GM12878 (cell line): ENCODE measurements around the gene EXOC3L4. TPM values are rescaled to one million over a fixed set of nuclear protein-coding genes. Genes with fewer than 3 reads are reported as not detected.

Experiments used
- ATAC-seq: fragments of 200-7000 bp; cut with Tn5 transposase; 3 replicates; pipeline ENCODE4 v1.9.1; 2020; ENCODE audit warnings: mild to moderate bottlenecking, moderate library complexity
- BruUV-seq: library from RNA; stranded (reverse); fragments of 400-500 nt; replicated peaks from 2 replicates; lab custom pipeline; 2021; lab: Mats Ljungman, UMichigan
- CTCF ChIA-PET: fragments of 300-600 bp; sonication (Branson Sonifier 250); formaldehyde crosslinking; extraction: SDS; loops from one replicate; lab custom pipeline; 2021; ENCODE audit warnings: inconsistent platforms; lab: Yijun Ruan, JAX
- POLR2A ChIA-PET: fragments of 350-600 bp; formaldehyde crosslinking; extraction: SDS; loops from one replicate; lab custom pipeline; 2021; ENCODE audit warnings: inconsistent platforms; lab: Charles Lee
- RAD21 ChIA-PET: fragments of 300-600 bp; sonication (Branson Sonifier 250); formaldehyde crosslinking; loops from one replicate; lab custom pipeline; 2023; ENCODE audit warnings: antibody characterized with exemption; ENCODE audit not compliant: unreplicated experiment; lab: Charles Lee
- SMC1A ChIA-PET: fragments of 300-600 bp; sonication (Branson Sonifier 250); formaldehyde crosslinking; loops from one replicate; lab custom pipeline; 2023; ENCODE audit not compliant: unreplicated experiment, uncharacterized antibody; lab: Charles Lee
- DNase-seq: peaks from one replicate; pipeline ENCODE4 v3.0.0-alpha.2; 2011; ENCODE audit warnings: low read depth, low spot score
- FAIRE-seq: peaks from 3 replicates; lab custom pipeline; 2011; peaks lifted over from hg19 to GRCh38; lab: Jason Lieb, UNC
- H2AFZ ChIP-seq: 2 replicates; pipeline ENCODE4 v1.6.0; 2011; ENCODE audit warnings: low read depth, low read length, control low read depth; ENCODE audit not compliant: control insufficient read depth
- H3K27ac ChIP-seq: 2 replicates; pipeline ENCODE4 v1.5.1; 2011; ENCODE audit warnings: control low read depth; ENCODE audit not compliant: control insufficient read depth, insufficient read depth
- H3K27me3 ChIP-seq, 2 experiments: replicated peaks in 1 of 2; 2 replicates each; pipeline versions ENCODE4 v1.6.0 to v1.6.1; 2011; ENCODE audit warnings: low read length in 1 of 2; ENCODE audit not compliant: control insufficient read depth in 2 of 2, insufficient read depth in 2 of 2
- H3K36me3 ChIP-seq, 2 experiments: 2 replicates each; pipeline ENCODE4 v1.5.1; 2011; ENCODE audit warnings: low read length in 1 of 2; ENCODE audit not compliant: control insufficient read depth in 2 of 2, insufficient read depth in 2 of 2
- H3K4me1 ChIP-seq: 2 replicates; pipeline ENCODE4 v1.6.1; 2011; ENCODE audit warnings: mild to moderate bottlenecking, low read length, moderate library complexity, mixed read lengths; ENCODE audit not compliant: control insufficient read depth, insufficient read depth
- H3K4me2 ChIP-seq: 2 replicates; pipeline ENCODE4 v1.6.0; 2011; ENCODE audit warnings: control low read depth; ENCODE audit not compliant: control insufficient read depth, insufficient read depth
- H3K4me3 ChIP-seq: fragments of 200-600 bp; sonication (generic); 2 replicates; pipeline ENCODE4 v1.5.1; 2016
- H3K79me2 ChIP-seq: 2 replicates; pipeline ENCODE4 v1.6.0; 2011; ENCODE audit warnings: low read length; ENCODE audit not compliant: control insufficient read depth, insufficient read depth
- H3K9ac ChIP-seq: 2 replicates; pipeline ENCODE4 v1.8.0; 2011; ENCODE audit warnings: low read length, control low read depth, mixed read lengths; ENCODE audit not compliant: control insufficient read depth, insufficient read depth
- H3K9me3 ChIP-seq: replicated peaks from 3 replicates; pipeline ENCODE4 v1.5.1; 2011; ENCODE audit warnings: mild to moderate bottlenecking, low read length; ENCODE audit not compliant: control insufficient read depth, insufficient read depth
- H4K20me1 ChIP-seq: 2 replicates; pipeline ENCODE4 v1.6.0; 2011; ENCODE audit not compliant: control insufficient read depth, insufficient read depth
- ATF7 ChIP-seq: fragments of 450-650 bp; IDR thresholded peaks from 2 replicates; pipeline ENCODE4 v1.6.1; 2016; ENCODE audit warnings: low read depth, mild to moderate bottlenecking
- BMI1 ChIP-seq: fragments of 450-650 bp; IDR thresholded peaks from 2 replicates; pipeline ENCODE4 v1.6.1; 2016; ENCODE audit warnings: mild to moderate bottlenecking, moderate library complexity, borderline replicate concordance
- HCFC1 ChIP-seq: fragments of 150-350 bp; IDR thresholded peaks from 2 replicates; pipeline ENCODE4 v1.6.1; 2014; ENCODE audit warnings: low read length
- KDM1A ChIP-seq: fragments of 200-600 bp; sonication (generic); IDR thresholded peaks from 2 replicates; pipeline ENCODE4 v1.6.1; 2016; ENCODE audit warnings: borderline replicate concordance
- MTA2 ChIP-seq: fragments of 450-650 bp; IDR thresholded peaks from 2 replicates; pipeline ENCODE4 v1.6.1; 2016; ENCODE audit warnings: low read depth, mild to moderate bottlenecking, moderate library complexity
- POLR2AphosphoS5 ChIP-seq: IDR thresholded peaks from 2 replicates; pipeline ENCODE4 v1.6.1; 2011; ENCODE audit warnings: mild to moderate bottlenecking, low read length, inconsistent platforms
- SIN3A ChIP-seq: IDR thresholded peaks from 2 replicates; pipeline ENCODE4 v1.6.1; 2012; ENCODE audit warnings: low read depth, low read length, improper control_type of control experiment
- SMARCA5 ChIP-seq: fragments of 450-650 bp; IDR thresholded peaks from 2 replicates; pipeline ENCODE4 v1.6.1; 2017; ENCODE audit warnings: mild to moderate bottlenecking
- SP1 ChIP-seq: IDR thresholded peaks from one replicate; pipeline ENCODE4 v1.6.1; 2011; ENCODE audit warnings: low read depth, low read length
- SPI1 ChIP-seq: IDR thresholded peaks from 2 replicates; pipeline ENCODE4 v1.6.1; 2011; ENCODE audit warnings: low read depth, mild to moderate bottlenecking, low read length, moderate library complexity, borderline replicate concordance; ENCODE audit not compliant: insufficient read depth
- ZNF622 ChIP-seq: fragments of 450-650 bp; IDR thresholded peaks from 2 replicates; pipeline ENCODE4 v1.6.1; 2017; ENCODE audit warnings: mild to moderate bottlenecking, inconsistent platforms
- ZZZ3 ChIP-seq: IDR thresholded peaks from 2 replicates; pipeline ENCODE4 v1.6.1; 2011; ENCODE audit warnings: low read depth; ENCODE audit not compliant: control insufficient read depth, insufficient read length
- WGBS: methylation state at CpG from one replicate; pipeline ENCODE4 v1.1.6; 2016; ENCODE audit warnings: low lambda C conversion rate; ENCODE audit not compliant: insufficient replicate concordance, insufficient coverage; ENCODE audit errors: missing lambda C conversion rate; 5-methylcytosine and 5-hydroxymethylcytosine counted together
- in situ Hi-C: fragments of 300-500 bp; cut with MboI; formaldehyde crosslinking; loops from 9 replicates; pipeline ENCODE4 v1.14.3; 2018; ENCODE audit warnings: mixed read lengths
- intact Hi-C: fragments of 100-400 bp; cut with micrococcal nuclease; formaldehyde crosslinking; loops from one replicate; pipeline ENCODE4 v1.14.2; 2022; ENCODE audit not compliant: unreplicated experiment
- polyA plus RNA-seq, 11 experiments: library from polyadenylated mRNA; depleted of rRNA in 4 of 11; unstranded in 6 of 11; stranded (reverse) in 5 of 11; fragments of >200 nt; fragmentation: Nextera tagmentation in 4 of 11; fragmentation: Illumina TruSeq in 1 of 11; extraction: Ambion mirVana in 4 of 11; extraction: Trizol in 1 of 11; gene quantifications; 1 replicate in 1 of 11; 2 replicates in 10 of 11; pipeline versions ENCODE4 v1.2.1 to v1.2.3, GENCODE V29; 2011 to 2016; ENCODE audit warnings: inconsistent platforms in 2 of 11, missing spikeins in 2 of 11, low read depth in 1 of 11
- total RNA-seq, 4 experiments: library from RNA; depleted of rRNA in 3 of 4; stranded (reverse); fragments of >200 nt in 3 of 4; fragmentation: Illumina TruSeq in 1 of 4; extraction: Trizol in 1 of 4; gene quantifications; 2 replicates each; pipeline versions ENCODE4 v1.2.1 to v1.2.3, GENCODE V29; 2013 to 2021
- TF ChIP-seq, protein P1 (sequence below): fragments of 450-650 bp; IDR thresholded peaks from 2 replicates; pipeline ENCODE4 v1.6.1; 2017; ENCODE audit warnings: mild to moderate bottlenecking
- TF ChIP-seq, protein P2 (sequence below): fragments of 450-650 bp; IDR thresholded peaks from 2 replicates; pipeline ENCODE4 v1.6.1; 2018; ENCODE audit warnings: mild to moderate bottlenecking, low read depth, moderate library complexity; ENCODE audit not compliant: partially characterized antibody

Gene EXOC3L4
- total and polyA plus RNA-seq, 10 of the 15 experiments (the other 5 are each of a cell fraction or from before 2014, with no cell fraction given) = not detected

DNA sequence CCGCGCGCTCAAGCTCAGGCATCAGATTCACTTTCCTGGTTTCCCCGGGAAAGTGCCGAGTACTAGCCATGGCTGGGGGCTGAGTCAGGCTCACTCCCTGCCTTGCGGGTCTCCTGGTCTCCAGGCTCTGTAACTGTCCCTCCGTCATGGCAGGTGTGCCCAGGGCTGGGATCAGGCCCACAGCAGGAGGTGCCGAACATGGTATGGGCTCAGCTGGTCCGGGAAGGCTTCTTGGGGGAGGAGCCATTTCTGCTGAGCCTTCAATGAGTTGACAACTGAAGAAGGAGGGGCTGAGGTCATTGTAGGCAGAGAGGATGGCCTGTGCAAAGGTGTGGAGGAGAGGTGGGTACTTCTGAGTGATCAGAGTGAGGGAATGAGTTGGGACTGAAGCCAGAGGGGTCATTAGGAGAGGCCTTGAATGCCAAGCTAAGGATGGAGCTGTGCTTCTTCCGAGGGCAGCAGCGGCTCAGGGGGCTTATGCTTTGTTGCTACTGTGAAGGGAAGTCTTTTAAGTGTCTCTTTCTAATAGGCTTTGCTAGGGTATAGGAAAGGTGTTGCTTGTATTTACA, 769 bp downstream of the EXOC3L4 start:
- DNase-seq = no peak
- H3K79me2 ChIP-seq = no peaks in the 10 kb centered on the region
- in situ Hi-C loops = no loop called here
- SMC1A ChIA-PET = interaction anchor here (0.9 to 2.4 kb wide), 4 partner anchors 10 to 401 kb away, joined by 4 to 13 read pairs (median 6); no protein-coding TSS in a partner anchor
- H3K27me3 ChIP-seq = no peaks in the 10 kb centered on the region
- H3K4me3 ChIP-seq = no peak overlapping the region
- RAD21 ChIA-PET = interaction anchor here (1.3 to 2.7 kb wide), 2 partner anchors 10 to 401 kb away, joined by 5 to 17 read pairs; no protein-coding TSS in a partner anchor
- no peaks in the 10 kb centered on the region for H3K9me3 ChIP-seq
- TF ChIP-seq SP1 (no peak), POLR2AphosphoS5 (no peak), KDM1A (no peak), SIN3A (no peak), ZZZ3 (no peak), SMARCA5 (no peak), HCFC1 (no peak), ATF7 (no peak), BMI1 (no peak), ZNF622 (no peak), MTA2 (no peak), SPI1 (no peak)
- TF ChIP-seq, protein P1, sequence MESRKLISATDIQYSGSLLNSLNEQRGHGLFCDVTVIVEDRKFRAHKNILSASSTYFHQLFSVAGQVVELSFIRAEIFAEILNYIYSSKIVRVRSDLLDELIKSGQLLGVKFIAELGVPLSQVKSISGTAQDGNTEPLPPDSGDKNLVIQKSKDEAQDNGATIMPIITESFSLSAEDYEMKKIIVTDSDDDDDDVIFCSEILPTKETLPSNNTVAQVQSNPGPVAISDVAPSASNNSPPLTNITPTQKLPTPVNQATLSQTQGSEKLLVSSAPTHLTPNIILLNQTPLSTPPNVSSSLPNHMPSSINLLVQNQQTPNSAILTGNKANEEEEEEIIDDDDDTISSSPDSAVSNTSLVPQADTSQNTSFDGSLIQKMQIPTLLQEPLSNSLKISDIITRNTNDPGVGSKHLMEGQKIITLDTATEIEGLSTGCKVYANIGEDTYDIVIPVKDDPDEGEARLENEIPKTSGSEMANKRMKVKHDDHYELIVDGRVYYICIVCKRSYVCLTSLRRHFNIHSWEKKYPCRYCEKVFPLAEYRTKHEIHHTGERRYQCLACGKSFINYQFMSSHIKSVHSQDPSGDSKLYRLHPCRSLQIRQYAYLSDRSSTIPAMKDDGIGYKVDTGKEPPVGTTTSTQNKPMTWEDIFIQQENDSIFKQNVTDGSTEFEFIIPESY = no peak
- TF ChIP-seq, protein P2, sequence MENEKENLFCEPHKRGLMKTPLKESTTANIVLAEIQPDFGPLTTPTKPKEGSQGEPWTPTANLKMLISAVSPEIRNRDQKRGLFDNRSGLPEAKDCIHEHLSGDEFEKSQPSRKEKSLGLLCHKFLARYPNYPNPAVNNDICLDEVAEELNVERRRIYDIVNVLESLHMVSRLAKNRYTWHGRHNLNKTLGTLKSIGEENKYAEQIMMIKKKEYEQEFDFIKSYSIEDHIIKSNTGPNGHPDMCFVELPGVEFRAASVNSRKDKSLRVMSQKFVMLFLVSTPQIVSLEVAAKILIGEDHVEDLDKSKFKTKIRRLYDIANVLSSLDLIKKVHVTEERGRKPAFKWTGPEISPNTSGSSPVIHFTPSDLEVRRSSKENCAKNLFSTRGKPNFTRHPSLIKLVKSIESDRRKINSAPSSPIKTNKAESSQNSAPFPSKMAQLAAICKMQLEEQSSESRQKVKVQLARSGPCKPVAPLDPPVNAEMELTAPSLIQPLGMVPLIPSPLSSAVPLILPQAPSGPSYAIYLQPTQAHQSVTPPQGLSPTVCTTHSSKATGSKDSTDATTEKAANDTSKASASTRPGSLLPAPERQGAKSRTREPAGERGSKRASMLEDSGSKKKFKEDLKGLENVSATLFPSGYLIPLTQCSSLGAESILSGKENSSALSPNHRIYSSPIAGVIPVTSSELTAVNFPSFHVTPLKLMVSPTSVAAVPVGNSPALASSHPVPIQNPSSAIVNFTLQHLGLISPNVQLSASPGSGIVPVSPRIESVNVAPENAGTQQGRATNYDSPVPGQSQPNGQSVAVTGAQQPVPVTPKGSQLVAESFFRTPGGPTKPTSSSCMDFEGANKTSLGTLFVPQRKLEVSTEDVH = no peak
- no TSS peak for BruUV-seq
- H2AFZ ChIP-seq = no peak overlapping the region
- no peak for FAIRE-seq
- no peak overlapping the region for H3K27ac ChIP-seq
- peaks cover 17% of the 10 kb centered on the region for H3K4me1 ChIP-seq
- no peak overlapping the region for H3K9ac ChIP-seq
- no peaks in the 10 kb centered on the region for H3K36me3 ChIP-seq
- H4K20me1 ChIP-seq = no peaks in the 10 kb centered on the region
- CTCF ChIA-PET = interaction anchor here (0.8 to 3.2 kb wide), 6 partner anchors 10 to 89 kb away, joined by 3 to 37 read pairs (median 3); no protein-coding TSS in a partner anchor
- no peak for ATAC-seq
- POLR2A ChIA-PET = interaction anchor here (1.2 kb wide), 1 partner anchor 38 kb away, joined by 3 read pairs; no protein-coding TSS in a partner anchor
- no peak overlapping the region for H3K4me2 ChIP-seq
- 87% methylated on average over 11 of the region's 11 CpGs for WGBS
- intact Hi-C loops = no loop called here
